Cerebellar cortex (tissue), 1 donor: ENCODE data around the gene SHROOM2.
"Not testable (repeated sequence)": the region's sequence is repeated elsewhere in the genome, so short reads cannot be mapped to it uniquely, and the experiment has no call there.

Experiments
- DNase-seq: peaks from one replicate; pipeline ENCODE4 v3.0.0-alpha.2; 2015; ENCODE audit warnings: low spot score

The SHROOM2 gene, protein sequence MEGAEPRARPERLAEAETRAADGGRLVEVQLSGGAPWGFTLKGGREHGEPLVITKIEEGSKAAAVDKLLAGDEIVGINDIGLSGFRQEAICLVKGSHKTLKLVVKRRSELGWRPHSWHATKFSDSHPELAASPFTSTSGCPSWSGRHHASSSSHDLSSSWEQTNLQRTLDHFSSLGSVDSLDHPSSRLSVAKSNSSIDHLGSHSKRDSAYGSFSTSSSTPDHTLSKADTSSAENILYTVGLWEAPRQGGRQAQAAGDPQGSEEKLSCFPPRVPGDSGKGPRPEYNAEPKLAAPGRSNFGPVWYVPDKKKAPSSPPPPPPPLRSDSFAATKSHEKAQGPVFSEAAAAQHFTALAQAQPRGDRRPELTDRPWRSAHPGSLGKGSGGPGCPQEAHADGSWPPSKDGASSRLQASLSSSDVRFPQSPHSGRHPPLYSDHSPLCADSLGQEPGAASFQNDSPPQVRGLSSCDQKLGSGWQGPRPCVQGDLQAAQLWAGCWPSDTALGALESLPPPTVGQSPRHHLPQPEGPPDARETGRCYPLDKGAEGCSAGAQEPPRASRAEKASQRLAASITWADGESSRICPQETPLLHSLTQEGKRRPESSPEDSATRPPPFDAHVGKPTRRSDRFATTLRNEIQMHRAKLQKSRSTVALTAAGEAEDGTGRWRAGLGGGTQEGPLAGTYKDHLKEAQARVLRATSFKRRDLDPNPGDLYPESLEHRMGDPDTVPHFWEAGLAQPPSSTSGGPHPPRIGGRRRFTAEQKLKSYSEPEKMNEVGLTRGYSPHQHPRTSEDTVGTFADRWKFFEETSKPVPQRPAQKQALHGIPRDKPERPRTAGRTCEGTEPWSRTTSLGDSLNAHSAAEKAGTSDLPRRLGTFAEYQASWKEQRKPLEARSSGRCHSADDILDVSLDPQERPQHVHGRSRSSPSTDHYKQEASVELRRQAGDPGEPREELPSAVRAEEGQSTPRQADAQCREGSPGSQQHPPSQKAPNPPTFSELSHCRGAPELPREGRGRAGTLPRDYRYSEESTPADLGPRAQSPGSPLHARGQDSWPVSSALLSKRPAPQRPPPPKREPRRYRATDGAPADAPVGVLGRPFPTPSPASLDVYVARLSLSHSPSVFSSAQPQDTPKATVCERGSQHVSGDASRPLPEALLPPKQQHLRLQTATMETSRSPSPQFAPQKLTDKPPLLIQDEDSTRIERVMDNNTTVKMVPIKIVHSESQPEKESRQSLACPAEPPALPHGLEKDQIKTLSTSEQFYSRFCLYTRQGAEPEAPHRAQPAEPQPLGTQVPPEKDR (N-terminal part only)

DNA sequence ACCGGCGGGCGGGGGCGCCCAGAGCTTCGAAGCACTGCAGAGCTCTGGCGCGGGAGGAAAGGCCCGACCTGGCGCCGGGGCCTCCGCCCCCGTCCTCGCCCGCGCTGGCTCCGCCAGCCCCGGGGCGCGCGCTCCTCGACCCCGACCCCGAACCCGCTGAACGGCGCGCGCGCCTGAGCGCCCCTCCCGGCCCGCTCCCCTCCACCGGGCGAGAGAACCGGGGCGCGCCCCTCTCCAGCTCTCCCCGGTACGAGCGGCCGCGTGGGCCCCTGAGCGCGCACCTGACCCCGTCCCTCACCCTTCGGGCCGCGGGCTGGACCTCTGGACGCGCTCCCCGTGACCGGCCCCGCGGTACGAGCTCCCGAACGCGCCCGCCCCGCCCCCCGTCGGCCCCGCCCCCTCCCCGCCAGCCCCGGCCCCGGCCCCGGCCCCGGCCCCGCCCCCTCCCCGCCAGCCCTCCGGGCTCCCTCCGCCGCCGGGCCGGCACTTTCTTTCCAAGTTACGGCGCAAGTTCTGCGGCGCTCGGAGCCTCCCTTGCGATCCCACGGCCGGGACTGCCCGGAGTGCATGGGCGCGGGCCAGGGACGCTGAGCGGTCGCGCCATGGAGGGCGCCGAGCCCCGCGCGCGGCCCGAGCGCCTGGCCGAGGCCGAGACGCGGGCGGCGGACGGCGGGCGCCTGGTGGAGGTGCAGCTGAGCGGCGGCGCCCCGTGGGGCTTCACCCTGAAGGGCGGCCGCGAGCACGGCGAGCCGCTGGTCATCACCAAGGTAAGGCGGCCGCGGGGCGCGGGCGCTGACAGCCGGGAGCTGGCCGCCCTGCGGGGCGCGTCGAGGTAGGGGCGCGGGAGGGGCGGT, at the start of gene SHROOM2:
Gene SHROOM2 (plus strand): TSS at position 486 of the 854 bp plus-strand sequence. CDS start 117 bp downstream, at position 603.
- no peak for DNase-seq

DNA sequence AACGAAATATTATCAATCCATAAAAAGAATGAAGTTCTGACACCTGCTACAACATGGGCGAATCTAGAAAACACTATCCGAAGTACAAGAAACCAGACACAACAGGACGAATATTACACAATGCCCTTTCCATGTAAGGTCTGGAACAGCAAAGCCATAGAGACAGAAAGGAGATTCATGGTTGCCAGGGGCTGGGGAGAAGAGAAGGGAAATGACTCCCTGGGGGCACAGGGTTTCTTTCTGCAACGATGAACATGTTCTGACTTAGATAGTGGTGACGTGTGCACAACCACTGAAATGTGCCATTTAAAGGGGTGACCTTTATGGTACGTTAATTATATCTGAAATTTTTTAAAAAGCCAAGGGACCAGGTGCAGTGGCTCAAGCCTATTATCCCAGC, 48.9 kb upstream of the SHROOM2 start:
- no peak for DNase-seq

DNA sequence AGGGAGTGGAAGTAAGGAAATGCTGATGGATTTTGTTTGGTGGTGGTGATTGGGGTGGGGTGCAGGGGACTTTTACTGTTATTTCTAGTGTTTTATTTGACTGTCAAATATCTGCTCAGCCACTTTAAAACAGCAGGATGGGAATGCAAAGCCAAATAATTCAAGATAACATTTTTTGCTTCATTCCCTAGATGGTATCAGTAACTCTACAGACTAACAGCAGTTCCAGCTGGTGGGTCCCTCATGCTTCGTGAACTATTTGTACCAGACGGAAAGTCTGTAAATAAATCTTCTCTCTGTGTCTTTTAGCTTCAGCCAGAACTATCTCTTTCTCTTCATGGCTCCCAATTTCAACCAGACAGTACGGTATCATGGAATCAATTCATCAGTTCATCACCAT, 48.1 kb upstream of the SHROOM2 start:
- no peak for DNase-seq

DNA sequence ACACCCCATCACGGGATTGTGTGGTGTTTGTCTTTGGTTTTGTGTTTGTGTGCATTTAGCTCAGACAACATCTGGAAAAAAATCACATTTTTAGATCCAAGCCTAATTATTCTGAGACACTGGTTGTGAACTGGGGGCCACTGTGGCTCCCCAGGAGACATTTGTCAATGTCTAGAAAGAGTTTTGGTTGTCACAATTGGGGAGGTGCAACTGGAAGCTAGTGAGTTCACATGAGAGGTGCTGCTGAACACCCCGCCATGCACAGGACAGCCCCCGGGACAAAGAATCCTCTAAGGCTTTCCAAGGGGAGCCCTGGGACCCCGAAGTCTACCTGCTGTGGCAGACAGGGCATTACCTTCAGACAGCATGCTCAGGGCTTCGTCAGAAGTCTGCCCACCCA, 47.1 kb upstream of the SHROOM2 start:
- DNase-seq = no peak

DNA sequence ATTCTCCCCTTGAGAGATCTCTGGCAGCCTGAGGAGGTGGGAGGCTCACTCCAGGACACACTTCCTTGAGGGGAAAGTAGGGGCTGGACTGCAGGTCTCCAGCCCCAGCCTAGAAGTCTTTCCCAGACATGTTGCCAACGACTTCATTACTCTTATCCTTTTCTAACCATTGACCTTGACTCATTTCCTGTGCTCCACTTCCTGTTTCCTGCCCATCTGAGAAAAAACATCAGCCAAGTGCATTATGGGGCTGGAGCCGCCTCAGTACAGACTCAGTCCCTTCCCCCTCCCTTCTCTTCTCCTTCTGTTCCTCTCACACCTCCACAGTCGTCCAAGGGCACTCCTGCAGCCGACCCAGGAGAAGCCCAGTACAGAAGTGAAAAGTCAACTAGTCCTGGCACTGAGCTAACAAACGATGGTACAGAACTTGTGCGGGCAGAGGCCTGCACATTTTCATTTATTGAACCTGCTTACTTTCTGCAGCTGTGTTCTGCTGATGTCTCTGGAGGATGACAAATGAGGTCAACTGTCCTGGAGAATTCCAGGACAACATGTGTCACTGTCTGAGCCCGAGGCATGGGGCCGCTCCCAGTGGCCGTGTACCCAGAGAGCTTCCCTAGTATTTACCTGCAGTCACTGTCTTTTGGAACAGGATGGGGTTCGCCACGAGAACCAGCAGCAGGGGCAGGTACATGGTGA, 40.7 kb upstream of the SHROOM2 start:
- DNase-seq = no peak

DNA sequence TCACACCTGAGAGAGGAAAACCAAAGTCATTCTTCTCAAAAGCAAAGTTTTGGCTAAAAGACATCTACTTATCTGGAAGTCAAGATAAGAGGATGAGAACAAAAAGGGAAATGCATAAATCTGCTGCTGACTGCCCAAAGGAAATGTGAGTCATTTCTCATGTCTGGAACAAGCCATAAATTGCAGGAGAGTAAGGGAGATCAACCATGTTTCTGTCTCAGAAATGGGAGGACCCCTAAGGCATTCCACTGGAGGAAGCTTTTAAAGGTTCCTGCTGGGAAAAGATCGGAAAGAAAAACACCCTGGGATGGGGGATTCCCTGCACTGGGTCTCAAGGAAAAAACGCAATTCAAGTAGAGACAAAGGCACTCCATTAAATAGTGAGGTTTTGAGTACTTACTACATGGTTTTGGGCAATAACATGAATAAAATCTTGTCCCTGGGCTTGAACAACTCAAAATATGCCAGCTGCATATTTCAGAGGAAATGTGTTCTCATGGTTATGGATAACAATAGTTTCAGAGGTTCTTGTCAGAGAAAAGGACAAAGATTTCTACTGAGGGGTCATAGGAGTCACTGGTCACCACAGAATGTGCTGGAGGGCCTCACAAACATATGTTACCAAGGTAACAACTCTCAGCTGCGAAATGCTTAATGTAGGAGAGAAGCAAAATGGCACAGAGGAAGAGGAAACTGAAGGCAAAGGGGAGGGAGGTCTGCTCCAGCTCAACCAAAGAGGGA, 39.9 kb upstream of the SHROOM2 start:
- no peak for DNase-seq

DNA sequence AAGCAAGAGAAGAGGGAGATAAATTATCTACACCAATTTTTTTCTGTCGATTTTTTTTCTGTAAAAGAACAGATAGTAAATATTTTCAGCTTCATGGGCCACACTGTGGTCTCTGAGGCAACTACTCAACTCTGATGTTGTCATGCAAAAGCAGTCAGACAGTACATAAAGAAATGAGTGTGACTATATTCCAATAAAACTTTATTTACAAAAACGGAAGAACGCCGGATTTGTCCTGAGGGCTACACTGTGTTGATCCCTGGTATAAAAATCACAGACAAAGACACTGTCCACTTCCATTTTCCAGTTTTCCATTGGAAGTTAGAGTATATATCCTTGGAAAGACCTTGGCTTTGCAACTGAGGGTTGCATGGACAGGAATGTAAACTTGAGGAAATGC, 38.6 kb upstream of the SHROOM2 start:
- DNase-seq = no peak

DNA sequence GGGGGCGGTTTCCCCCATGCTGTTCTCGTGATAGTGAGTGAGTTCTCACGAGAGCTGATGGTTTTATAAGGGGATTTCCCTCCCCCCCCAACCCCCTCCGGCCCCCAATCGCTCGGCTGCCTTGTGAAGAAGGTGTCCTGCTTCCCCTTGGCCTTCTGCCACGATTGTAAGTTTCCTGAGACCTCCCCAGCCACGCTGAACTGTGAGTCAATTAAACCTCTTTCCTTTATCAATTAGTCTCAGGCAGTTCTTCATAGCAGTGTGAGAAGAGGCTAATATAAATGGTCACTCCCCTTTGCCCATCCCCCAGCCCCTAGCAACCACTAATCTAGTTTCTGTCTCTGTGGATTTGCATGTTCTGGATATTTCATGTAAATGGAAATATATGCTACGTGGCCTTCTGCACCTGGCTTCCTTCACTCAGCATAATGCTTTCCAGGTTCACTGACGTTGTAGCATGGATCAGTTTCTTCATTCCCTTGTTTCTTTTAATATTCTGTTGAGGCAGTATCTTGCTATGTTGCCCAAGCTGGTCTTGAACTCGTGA, 37.0 kb upstream of the SHROOM2 start:
- DNase-seq = no peak

DNA sequence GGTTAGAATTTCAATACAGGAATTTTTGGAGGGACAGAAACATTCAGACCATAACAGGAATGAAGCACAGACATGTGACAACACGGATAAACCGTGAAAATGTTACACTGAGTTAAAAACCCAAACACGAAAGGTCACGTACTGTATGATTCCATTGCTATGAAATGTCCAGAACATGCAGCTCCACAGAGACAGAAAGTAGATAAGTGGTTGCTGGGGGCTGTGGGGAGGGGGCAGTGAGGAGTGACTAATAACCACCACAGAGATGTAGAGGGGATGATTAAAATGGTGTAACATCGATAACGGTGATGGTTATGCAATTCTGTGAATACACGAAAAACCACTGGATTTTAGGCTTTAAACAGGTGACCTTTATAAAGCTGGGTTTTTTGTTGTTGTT, 28.9 kb upstream of the SHROOM2 start:
- no peak for DNase-seq

DNA sequence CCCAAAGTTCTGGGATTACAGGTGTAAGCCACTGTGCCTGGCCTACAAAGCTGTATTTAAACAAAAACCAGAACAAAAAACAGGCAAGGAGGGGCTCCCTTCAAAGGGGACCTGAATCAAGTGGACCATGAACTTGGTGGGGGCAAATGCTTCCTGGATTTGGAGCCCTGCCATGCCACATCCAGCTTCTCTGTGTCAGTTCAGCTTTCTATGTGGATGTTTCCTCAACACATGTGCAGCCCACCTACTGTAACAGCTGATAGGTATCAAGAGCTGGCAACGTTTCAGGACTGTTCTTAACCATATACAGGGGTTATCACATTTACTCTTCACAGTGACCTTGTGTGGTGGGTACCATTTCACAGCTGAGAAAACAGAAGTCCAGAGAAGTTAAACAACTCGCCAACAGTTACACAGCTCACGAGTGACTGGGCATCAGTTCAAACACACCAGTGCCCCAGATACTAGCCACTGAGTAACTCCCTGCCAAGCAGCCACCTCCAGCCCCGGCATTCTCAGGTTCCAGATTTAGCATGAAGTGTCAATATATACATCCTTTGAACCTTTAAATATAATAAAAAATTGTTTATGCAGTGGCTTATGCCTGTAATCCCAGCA, 28.1 kb upstream of the SHROOM2 start:
- no peak for DNase-seq

DNA sequence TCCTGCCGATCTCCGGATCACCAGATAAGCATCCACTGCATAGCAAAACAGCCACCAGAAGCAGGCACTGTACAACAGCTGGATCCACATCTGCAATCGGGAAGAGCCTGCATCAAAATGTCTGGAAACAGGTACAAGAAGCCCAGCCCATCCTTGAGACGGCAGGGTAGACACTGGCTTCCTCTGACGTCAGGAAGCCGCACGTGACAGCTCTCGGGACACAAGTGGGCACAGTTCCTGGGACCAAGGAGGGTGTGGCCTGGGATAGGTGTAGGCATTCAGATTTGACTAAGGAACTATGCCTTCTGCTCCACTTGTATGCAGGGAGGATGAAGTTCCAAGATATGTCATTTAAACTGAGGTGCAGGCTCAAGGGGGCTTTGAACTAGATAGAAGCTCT, 26.9 kb upstream of the SHROOM2 start:
- DNase-seq = no peak

DNA sequence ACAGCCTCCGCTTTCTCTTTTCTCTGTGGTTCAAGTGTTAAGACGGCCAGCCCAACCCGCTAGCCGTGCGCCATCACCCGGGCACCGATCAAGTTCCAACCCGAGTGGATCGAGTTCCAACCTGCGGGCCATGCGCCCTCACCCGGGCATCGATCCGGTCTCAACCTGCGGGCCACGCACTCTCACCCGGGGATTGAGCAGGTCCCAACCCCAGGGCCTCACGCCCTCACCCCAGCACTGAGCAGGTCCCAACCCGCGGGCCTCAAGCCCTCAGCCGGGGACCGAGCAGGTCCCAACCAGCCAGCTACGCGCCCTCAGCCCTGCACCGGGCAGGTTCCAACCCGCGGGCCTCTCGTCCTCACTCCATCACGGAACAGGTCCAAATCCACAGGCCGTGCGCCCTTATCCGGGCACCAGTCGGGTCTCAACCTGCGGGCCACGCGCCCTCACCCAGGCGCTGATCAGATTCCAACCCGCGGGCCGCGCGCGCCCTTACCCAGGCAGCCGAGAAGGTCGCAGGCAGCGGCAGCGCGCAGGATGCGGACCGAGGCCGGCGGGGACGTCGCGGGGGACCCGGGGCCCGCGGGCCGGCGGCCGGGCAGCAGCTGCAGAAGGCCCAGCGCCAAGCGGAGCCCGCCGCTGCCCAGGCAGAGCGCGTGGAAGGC, 21.0 kb upstream of the SHROOM2 start:
- no peak for DNase-seq

DNA sequence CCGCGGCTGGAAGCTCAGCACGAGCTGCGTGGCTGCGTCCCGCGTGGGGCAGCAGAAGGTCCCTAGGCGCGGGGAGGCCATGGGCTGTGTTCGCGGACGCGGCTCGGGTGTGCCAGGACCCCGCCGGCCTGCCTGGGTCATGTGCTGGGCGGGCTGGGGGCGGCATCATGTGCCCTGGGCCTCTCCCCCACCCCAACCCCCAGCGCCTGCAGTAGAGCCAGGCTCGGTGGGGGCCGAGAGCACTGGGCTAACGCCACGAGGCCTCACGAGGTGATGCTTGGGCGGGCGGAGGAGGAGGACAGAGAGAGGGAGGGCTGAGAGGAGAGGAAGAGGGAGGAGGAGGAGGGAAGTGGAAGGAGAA, 20.5 kb upstream of the SHROOM2 start, which contains the start of gene GPR143:
Gene GPR143 (minus strand): TSS at position 111 of the 361 bp plus-strand sequence. CDS start 30 bp downstream, at position 81.
- no peak for DNase-seq

DNA sequence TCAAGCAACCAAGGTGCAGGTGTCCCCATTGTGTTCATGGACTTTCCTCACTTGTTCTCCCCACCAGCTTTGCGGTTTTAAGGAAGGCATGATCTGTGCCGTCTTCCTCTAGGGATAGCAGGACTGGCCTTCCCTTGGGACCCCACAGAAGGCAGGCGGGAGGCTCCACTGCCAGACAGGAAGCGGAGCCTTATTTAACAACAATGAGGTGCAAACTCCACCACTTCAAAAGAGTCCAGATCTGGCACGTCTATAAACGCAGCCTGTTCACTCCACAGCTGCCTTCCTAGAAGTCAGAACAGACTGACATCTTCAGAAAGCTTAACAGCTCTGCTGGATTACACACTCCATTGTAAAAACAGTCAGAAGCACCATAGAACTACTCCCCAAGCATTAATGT, 18.9 kb upstream of the SHROOM2 start:
- DNase-seq = no peak

DNA sequence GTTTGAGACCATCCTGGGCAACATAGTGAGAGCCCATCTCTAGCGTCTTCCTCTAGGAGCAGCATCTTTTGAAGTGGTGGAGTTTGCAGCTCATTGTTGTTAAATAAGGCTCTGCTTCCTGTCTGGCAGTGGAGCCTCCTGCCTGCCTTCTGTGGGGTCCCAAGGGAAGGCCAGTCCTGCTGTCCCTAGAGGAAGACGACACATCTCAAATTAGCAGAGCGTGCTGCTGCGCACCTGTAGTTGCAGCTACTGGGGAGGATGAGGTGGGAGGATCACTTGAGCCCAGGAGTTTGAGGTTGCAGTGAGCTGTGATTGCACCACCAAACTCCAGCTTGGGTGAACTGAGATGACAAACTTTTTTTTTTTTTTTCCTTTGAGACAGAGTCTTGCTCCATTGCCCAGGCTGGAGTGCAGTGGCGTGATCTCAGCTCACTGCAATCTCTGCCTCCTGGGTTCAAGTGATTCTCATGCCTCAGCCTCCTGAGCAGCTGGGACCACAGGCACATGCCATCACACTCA, 17.8 kb upstream of the SHROOM2 start:
- not testable (repeated sequence) for DNase-seq

DNA sequence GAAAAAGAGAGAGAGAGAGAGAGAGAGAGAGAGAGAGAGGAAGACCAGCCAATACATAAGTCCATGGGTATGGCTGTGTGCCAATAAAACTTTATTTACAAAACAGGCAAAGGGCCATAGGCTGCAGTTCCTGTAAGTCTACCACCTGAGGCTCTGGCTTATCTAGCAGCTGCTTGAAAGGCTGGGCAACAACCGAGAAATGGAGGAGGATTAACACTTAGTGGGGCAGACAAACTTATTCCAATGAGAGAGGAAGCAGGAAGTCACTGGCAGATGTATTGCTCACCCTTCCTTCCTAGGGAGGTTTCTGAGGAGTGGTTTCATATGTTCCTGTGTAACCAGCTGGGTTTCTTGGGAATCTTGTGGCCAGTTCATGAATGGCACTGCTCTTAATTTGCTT, 15.9 kb upstream of the SHROOM2 start:
- DNase-seq = no peak

DNA sequence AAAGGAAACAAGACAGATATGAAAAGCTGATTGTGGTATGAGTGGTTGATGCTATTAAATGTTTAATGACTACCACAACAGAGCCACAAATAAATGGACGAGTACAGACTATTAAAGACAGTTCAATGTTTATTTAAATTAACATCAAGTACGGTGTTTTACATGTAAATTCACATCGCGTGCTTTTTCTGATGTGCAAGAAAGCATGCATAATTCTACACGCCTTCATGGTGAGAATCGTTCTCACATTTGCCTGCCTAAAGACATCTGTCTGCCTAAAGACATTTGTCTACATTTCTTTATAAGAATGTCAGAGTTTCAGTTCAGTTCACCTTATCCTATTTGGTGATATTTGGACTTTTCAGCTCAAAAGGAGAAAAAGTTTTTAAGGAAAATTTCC, 13.3 kb upstream of the SHROOM2 start:
- DNase-seq = no peak

DNA sequence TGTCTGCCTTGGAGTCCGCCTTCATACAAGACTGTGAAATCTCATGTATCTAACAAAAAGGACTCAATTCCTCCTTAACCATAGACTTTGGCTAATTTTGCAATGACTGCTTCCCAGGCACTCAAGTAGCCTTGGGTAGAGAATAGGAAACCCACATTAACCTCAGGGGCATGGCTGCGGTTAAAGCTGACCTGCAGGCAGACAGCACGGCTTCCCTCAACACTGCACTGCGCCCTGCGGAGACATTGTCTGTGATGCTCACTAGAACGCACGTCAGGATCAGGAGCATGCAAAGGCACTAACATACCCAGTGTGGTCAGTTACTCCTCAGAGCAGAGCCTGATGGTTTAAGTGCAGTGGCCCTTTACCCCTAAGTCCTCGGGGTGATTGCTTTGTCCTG, 10.3 kb upstream of the SHROOM2 start:
- DNase-seq = no peak
